OCI-LY3 (cell line): ENCODE data around the gene ZNF24.
A peak's percentile ranks its signal among the peaks of the same experiment; 100 is the strongest.

Source experiments
- H2AFZ ChIP-seq: fragments of 200-600, 300-600 bp; shearing (Covaris generic); 2 replicates; pipeline ENCODE4 v1.6.0; 2014; ENCODE audit warnings: antibody characterized with exemption, low read depth, low read length
- H3K27ac ChIP-seq: fragments of 200-600, 300-600 bp; sonication (generic); 2 replicates; pipeline ENCODE4 v1.5.1; 2014; ENCODE audit warnings: mild to moderate bottlenecking, low read length, moderate library complexity, mixed read lengths
- H3K27me3 ChIP-seq: fragments of 200-600, 300-600 bp; sonication (generic); 2 replicates; pipeline ENCODE4 v1.6.1; 2014; ENCODE audit warnings: low read depth, low read length, mixed read lengths
- H3K36me3 ChIP-seq: fragments of 200-600, 300-600 bp; sonication (generic); replicated peaks from 2 replicates; pipeline ENCODE3; 2014; ENCODE audit warnings: low read depth, low read length, mixed read lengths
- H3K4me1 ChIP-seq: fragments of 300-600, 200-600 bp; sonication (generic); 2 replicates; pipeline ENCODE4 v1.6.1; 2014; ENCODE audit warnings: low read length, mixed read lengths
- H3K4me2 ChIP-seq: fragments of 200-600, 300-600 bp; sonication (generic); 2 replicates; pipeline ENCODE4 v1.6.1; 2014; ENCODE audit warnings: low read length, mixed read lengths
- H3K4me3 ChIP-seq: fragments of 300-600, 200-600 bp; sonication (generic); 2 replicates; pipeline ENCODE4 v1.5.1; 2014; ENCODE audit warnings: antibody characterized with exemption, mild to moderate bottlenecking, low read length, moderate library complexity
- H3K79me2 ChIP-seq: fragments of 300-600, 200-600 bp; shearing (Covaris generic); 2 replicates; pipeline ENCODE4 v1.6.1; 2014; ENCODE audit warnings: mild to moderate bottlenecking, low read length, mixed read lengths
- H3K9ac ChIP-seq: fragments of 300-600, 200-600 bp; shearing (Covaris generic); 2 replicates; pipeline ENCODE4 v1.6.0; 2014; ENCODE audit warnings: mild to moderate bottlenecking, low read length, moderate library complexity
- H3K9me3 ChIP-seq: fragments of 200-600, 300-600 bp; shearing (Covaris generic); 2 replicates; pipeline ENCODE4 v1.6.1; 2014; ENCODE audit warnings: low read length, mixed read lengths; ENCODE audit not compliant: insufficient read depth
- H4K20me1 ChIP-seq: fragments of 200-600, 300-600 bp; sonication (generic); 2 replicates; pipeline ENCODE4 v1.6.1; 2016; ENCODE audit warnings: low read length, mixed read lengths; ENCODE audit not compliant: insufficient read depth
- EZH2phosphoT487 ChIP-seq: fragments of 200-600 bp; shearing (Covaris generic); IDR thresholded peaks from 2 replicates; pipeline ENCODE4 v1.6.1; 2018; ENCODE audit warnings: antibody characterized with exemption, mixed run types, low read depth
- TF ChIP-seq, protein P1 (sequence below): fragments of 200-600, 300-600 bp; sonication (generic); IDR thresholded peaks from 2 replicates; pipeline ENCODE4 v1.5.1; 2014; ENCODE audit warnings: antibody characterized with exemption, low read length, low read depth

Gene ZNF24

DNA sequence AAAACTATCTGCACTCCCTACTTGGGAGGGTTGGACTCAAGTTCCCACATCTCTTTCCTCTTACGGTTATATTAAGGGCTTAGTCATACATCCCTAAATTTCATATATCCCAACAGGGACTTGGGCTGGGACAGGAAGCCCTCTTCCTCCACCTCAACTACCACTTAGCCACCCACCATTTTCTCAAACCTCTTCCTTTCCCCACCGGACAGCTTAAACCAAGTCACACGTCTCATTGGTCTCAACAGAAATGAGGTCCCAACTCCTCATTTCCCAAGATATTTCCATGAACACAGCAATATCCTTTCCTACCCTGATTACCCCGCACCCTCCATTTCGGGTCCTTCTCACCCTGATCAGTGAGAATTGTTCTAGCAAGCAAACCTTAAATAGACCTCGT lies 54.9 kb downstream of the ZNF24 start:
- Histone ChIP-seq H3K4me3 (peak overlapping the region; percentile 97), H3K79me2 (peaks cover 86% of the 10 kb centered on the region), H3K27me3 (no peaks in the 10 kb centered on the region), H3K27ac (peak overlapping the region; percentile 74), H2AFZ (no peak overlapping the region), H3K9me3 (peaks cover 31% of the 10 kb centered on the region), H3K4me1 (peaks cover 16% of the 10 kb centered on the region), H4K20me1 (no peaks in the 10 kb centered on the region), H3K36me3 (peaks cover 59% of the 10 kb centered on the region), H3K9ac (peak overlapping the region; percentile 81), H3K4me2 (peak overlapping the region; percentile 81)
- no peak for TF ChIP-seq EZH2phosphoT487
- TF ChIP-seq, protein P1, sequence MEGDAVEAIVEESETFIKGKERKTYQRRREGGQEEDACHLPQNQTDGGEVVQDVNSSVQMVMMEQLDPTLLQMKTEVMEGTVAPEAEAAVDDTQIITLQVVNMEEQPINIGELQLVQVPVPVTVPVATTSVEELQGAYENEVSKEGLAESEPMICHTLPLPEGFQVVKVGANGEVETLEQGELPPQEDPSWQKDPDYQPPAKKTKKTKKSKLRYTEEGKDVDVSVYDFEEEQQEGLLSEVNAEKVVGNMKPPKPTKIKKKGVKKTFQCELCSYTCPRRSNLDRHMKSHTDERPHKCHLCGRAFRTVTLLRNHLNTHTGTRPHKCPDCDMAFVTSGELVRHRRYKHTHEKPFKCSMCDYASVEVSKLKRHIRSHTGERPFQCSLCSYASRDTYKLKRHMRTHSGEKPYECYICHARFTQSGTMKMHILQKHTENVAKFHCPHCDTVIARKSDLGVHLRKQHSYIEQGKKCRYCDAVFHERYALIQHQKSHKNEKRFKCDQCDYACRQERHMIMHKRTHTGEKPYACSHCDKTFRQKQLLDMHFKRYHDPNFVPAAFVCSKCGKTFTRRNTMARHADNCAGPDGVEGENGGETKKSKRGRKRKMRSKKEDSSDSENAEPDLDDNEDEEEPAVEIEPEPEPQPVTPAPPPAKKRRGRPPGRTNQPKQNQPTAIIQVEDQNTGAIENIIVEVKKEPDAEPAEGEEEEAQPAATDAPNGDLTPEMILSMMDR = no peak

DNA sequence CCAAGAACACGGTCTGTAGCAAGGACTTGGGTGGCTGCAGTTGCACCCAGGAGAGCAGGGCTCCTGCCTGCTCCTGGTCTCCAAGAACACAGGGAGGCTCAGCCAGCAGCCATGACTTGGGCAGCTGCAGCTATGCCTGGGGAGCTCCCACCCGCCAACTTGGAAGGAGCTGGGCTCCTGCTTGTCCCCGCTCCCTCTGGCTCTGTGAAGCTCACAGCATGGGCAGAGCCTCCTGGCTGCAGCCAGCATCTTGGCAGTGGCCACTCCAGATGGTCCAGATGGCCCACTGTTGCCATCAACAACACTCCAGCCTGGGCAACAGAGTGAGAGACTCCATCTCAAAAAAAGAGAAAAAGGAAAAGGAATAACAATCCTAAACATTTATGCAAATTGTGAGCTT lies 59.4 kb downstream of the ZNF24 start:
- Histone ChIP-seq H3K27me3 (no peaks in the 10 kb centered on the region), H3K4me2 (no peak overlapping the region), H3K9me3 (peaks cover 62% of the 10 kb centered on the region), H3K9ac (no peak overlapping the region), H3K36me3 (peaks cover 74% of the 10 kb centered on the region), H3K4me3 (no peak overlapping the region), H3K27ac (no peak overlapping the region), H3K79me2 (peaks cover 57% of the 10 kb centered on the region), H2AFZ (no peak overlapping the region), H3K4me1 (0 out of 2 replicates have a peak, but pooled peaks cover 9% of the 10 kb centered on the region), H4K20me1 (no peaks in the 10 kb centered on the region)
- no peak for TF ChIP-seq EZH2phosphoT487

DNA sequence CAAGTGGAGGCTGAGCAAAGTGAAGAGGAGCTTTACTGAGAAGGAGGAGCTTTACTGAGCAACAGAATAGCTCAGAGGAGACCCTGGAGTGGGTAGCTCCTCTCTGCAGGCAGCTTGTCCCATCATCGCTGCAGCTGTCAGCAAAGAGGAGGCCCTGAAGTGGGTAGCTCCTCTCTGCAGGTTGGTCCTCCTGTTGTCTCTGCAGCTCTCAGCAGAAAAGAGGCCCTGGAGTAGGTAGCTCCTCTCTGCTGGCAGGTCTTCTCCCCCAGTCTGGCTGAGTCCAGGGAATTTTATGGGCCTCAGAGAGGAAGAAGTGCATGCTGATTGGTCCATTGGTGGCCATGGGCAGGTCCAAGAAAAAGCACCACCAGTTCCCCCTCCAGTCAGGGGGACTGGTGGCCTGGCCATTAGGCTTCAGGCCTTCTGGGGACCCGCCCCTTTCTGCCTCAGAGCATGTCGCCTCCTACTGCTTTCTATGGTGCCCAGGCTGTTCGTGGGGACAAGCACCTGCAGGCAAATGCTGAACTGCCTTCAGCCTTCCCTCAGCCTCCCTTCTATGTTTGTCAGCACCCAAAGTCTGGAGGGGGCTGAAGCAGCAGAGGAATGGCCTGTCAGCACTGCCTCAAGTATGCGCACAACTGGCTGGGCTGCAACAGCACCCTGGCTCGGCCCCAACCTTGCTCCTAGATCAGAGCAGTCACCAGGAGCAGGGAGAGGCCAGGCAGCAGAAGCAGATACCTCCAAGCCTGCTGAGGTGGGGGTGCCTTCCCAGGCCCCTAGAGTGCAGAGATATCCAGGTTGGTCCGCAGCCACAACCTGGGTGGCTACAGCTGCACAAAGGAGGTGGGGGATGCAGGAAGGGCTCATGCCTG lies 60.1 kb downstream of the ZNF24 start:
- no peak overlapping the region for H3K27ac ChIP-seq
- H3K27me3 ChIP-seq = no peaks in the 10 kb centered on the region
- no peak overlapping the region for H2AFZ ChIP-seq
- TF ChIP-seq, protein P1 = no peak
- TF ChIP-seq EZH2phosphoT487 = no peak
- peaks cover 50% of the 10 kb centered on the region for H3K79me2 ChIP-seq
- peaks cover 65% of the 10 kb centered on the region for H3K9me3 ChIP-seq
- no peak overlapping the region for H3K9ac ChIP-seq
- 0 out of 2 replicates have a peak, but pooled peaks cover 9% of the 10 kb centered on the region for H3K4me1 ChIP-seq
- no peak overlapping the region for H3K4me2 ChIP-seq
- H3K36me3 ChIP-seq = peaks cover 81% of the 10 kb centered on the region
- H4K20me1 ChIP-seq = no peaks in the 10 kb centered on the region
- H3K4me3 ChIP-seq = no peak overlapping the region

DNA sequence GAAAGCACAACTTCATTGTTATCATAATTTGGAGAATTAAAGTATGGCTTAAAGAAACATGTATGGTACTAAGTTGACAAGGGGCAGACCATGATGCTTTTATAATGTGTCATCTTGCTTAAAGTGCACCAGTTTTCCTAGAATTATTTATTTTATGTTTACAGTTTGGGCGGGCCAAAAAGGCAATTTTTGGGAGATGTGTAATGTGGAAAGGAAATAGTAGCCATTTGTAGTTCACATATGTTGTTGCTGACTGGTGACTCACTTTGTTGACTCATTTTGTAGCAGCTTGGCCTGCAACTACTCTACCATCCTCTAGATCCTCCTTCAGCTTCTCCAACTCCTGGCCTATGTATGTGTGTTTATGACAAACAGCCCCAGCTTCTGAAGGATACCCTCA lies 61.9 kb downstream of the ZNF24 start:
- H4K20me1 ChIP-seq = no peaks in the 10 kb centered on the region
- TF ChIP-seq, protein P1 = no peak
- no peak for TF ChIP-seq EZH2phosphoT487
- no peaks in the 10 kb centered on the region for H3K27me3 ChIP-seq
- no peak overlapping the region for H3K4me2 ChIP-seq
- no peak overlapping the region for H3K27ac ChIP-seq
- H3K9me3 ChIP-seq = peaks cover 60% of the 10 kb centered on the region
- H3K9ac ChIP-seq = no peak overlapping the region
- H3K79me2 ChIP-seq = peaks cover 32% of the 10 kb centered on the region
- no peak overlapping the region for H3K4me3 ChIP-seq
- H3K36me3 ChIP-seq = peaks cover 81% of the 10 kb centered on the region
- H2AFZ ChIP-seq = no peak overlapping the region
- no peaks in the 10 kb centered on the region for H3K4me1 ChIP-seq
